H1 (cell line): ENCODE measurements around the gene ANAPC10. TPM values are rescaled to one million over a fixed set of nuclear protein-coding genes. Genes with fewer than 3 reads are reported as not detected.

ENCODE experiments used
- CTCF ChIA-PET: fragments of 300-600 bp; sonication (Branson Sonifier 250); formaldehyde crosslinking; loops from one replicate; lab custom pipeline; 2021; ENCODE audit not compliant: partially characterized antibody; lab: Charles Lee
- POLR2A ChIA-PET: fragments of 300-600 bp; sonication (Branson Sonifier 250); formaldehyde crosslinking; loops from one replicate; lab custom pipeline; 2021; ENCODE audit warnings: inconsistent platforms; ENCODE audit not compliant: partially characterized antibody; lab: Charles Lee
- DNase-seq, 2 experiments: peaks; one replicate each; pipeline versions ENCODE4 v3.0.0 to v3.0.0-alpha.2; 2010 to 2022; ENCODE audit warnings: low spot score in 2 of 2, low read depth in 1 of 2, mixed read lengths in 1 of 2
- FAIRE-seq: peaks from 2 replicates; lab custom pipeline; 2011; peaks lifted over from hg19 to GRCh38; lab: Jason Lieb, UNC
- H2AFZ ChIP-seq: 2 replicates; pipeline ENCODE4 v1.8.1; 2012; ENCODE audit warnings: low read length, inconsistent platforms
- H2AK5ac ChIP-seq: 2 replicates; pipeline ENCODE4 v1.6.1; 2013; ENCODE audit warnings: low read depth, low read length
- H2BK120ac ChIP-seq: replicated peaks from 2 replicates; pipeline ENCODE3; 2013; ENCODE audit warnings: low read depth, low read length, inconsistent platforms
- H2BK12ac ChIP-seq: 2 replicates; pipeline ENCODE4 v1.6.1; 2013; ENCODE audit warnings: low read depth, low read length
- H2BK15ac ChIP-seq: 2 replicates; pipeline ENCODE4 v1.6.1; 2013; ENCODE audit warnings: low read length
- H2BK20ac ChIP-seq: 2 replicates; pipeline ENCODE4 v1.6.1; 2013; ENCODE audit warnings: low read length
- H2BK5ac ChIP-seq: 2 replicates; pipeline ENCODE4 v1.6.1; 2013; ENCODE audit warnings: low read depth, low read length
- H3K14ac ChIP-seq: 2 replicates; pipeline ENCODE4 v1.6.1; 2013; ENCODE audit warnings: inconsistent platforms; ENCODE audit not compliant: insufficient read length
- H3K18ac ChIP-seq: 2 replicates; pipeline ENCODE4 v1.6.1; 2013; ENCODE audit warnings: low read length; ENCODE audit errors: extremely low read depth
- H3K23ac ChIP-seq: 2 replicates; pipeline ENCODE4 v1.6.1; 2013; ENCODE audit warnings: inconsistent platforms; ENCODE audit not compliant: insufficient read length
- H3K23me2 ChIP-seq: 2 replicates; pipeline ENCODE4 v1.6.1; 2013; ENCODE audit warnings: low read depth, low read length
- H3K27ac ChIP-seq: 2 replicates; pipeline ENCODE4 v1.6.1; 2011; ENCODE audit warnings: low read depth, low read length, inconsistent platforms
- H3K27me3 ChIP-seq, 4 experiments: replicated peaks in 1 of 4; 1 replicate in 1 of 4; 2 replicates in 3 of 4; pipeline versions ENCODE4 v1.6.1 to v1.8.1; 2011 to 2013; ENCODE audit warnings: low read length in 3 of 4, mild to moderate bottlenecking in 3 of 4, inconsistent platforms in 2 of 4, mixed read lengths in 2 of 4, moderate library complexity in 1 of 4; ENCODE audit not compliant: control insufficient read depth in 3 of 4, insufficient read depth in 3 of 4; ENCODE audit errors: extremely low read depth in 1 of 4
- H3K36me3 ChIP-seq, 4 experiments: 2 replicates each; pipeline versions ENCODE4 v1.6.1 to v1.8.1; 2011 to 2013; ENCODE audit warnings: mild to moderate bottlenecking in 4 of 4, low read length in 3 of 4, moderate library complexity in 2 of 4, control low read depth in 1 of 4, inconsistent platforms in 1 of 4; ENCODE audit not compliant: insufficient read depth in 4 of 4, control insufficient read depth in 2 of 4
- H3K4ac ChIP-seq: replicated peaks from 2 replicates; pipeline ENCODE3; 2013; ENCODE audit warnings: low read length, low read depth, mixed read lengths, inconsistent platforms; ENCODE audit not compliant: insufficient read length
- H3K4me1 ChIP-seq, 4 experiments: replicated peaks in 1 of 4; 1 replicate in 1 of 4; 2 replicates in 3 of 4; pipeline versions ENCODE4 v1.6.1 to v1.8.1; 2011 to 2013; ENCODE audit warnings: low read length in 3 of 4, inconsistent platforms in 2 of 4, mixed read lengths in 1 of 4; ENCODE audit not compliant: insufficient read depth in 4 of 4, control insufficient read depth in 3 of 4
- H3K4me2 ChIP-seq, 2 experiments: 2 replicates each; pipeline versions ENCODE4 v1.6.1 to v1.8.1; 2011 to 2013; ENCODE audit warnings: low read depth in 2 of 2, low read length in 2 of 2, control low read depth in 1 of 2, inconsistent platforms in 1 of 2, mild to moderate bottlenecking in 1 of 2; ENCODE audit not compliant: insufficient read depth in 1 of 2
- H3K4me3 ChIP-seq, 4 experiments: fragments of 200-600, 300-600 bp in 1 of 4; sonication (generic), shearing (Covaris generic), sonication (Bioruptor Twin) in 1 of 4; 2 replicates each; pipeline versions ENCODE4 v1.5.1 to v1.8.1; 2011 to 2016; ENCODE audit warnings: low read length in 4 of 4, low read depth in 3 of 4, control low read depth in 2 of 4, inconsistent platforms in 2 of 4, mild to moderate bottlenecking in 2 of 4, mixed read lengths in 1 of 4, moderate library complexity in 1 of 4; ENCODE audit not compliant: insufficient read depth in 2 of 4; ENCODE audit errors: extremely low read depth in 1 of 4
- H3K56ac ChIP-seq: replicated peaks from 2 replicates; pipeline ENCODE3; 2013; ENCODE audit warnings: low read depth, mild to moderate bottlenecking, mixed read lengths, low read length, inconsistent platforms; ENCODE audit not compliant: insufficient read length
- H3K79me1 ChIP-seq: 2 replicates; pipeline ENCODE4 v1.6.1; 2013; ENCODE audit warnings: low read depth, low read length, control low read depth
- H3K79me2 ChIP-seq, 2 experiments: 2 replicates each; pipeline versions ENCODE4 v1.6.1 to v1.8.1; 2012 to 2013; ENCODE audit warnings: low read length in 2 of 2, mild to moderate bottlenecking in 2 of 2, inconsistent platforms in 1 of 2; ENCODE audit not compliant: insufficient read depth in 2 of 2, control insufficient read depth in 1 of 2
- H3K9ac ChIP-seq, 4 experiments: replicated peaks in 1 of 4; 1 replicate in 1 of 4; 2 replicates in 3 of 4; pipeline versions ENCODE4 v1.6.1 to v1.8.1; 2011 to 2013; ENCODE audit warnings: low read depth in 3 of 4, low read length in 3 of 4, control low read depth in 2 of 4, mild to moderate bottlenecking in 2 of 4, moderate library complexity in 2 of 4, inconsistent platforms in 1 of 4; ENCODE audit errors: extremely low read depth in 1 of 4
- H3K9me3 ChIP-seq, 2 experiments: 2 replicates each; pipeline versions ENCODE4 v1.6.1 to v1.8.1; 2012 to 2013; ENCODE audit warnings: mild to moderate bottlenecking in 2 of 2, moderate library complexity in 2 of 2, control low read depth in 1 of 2, inconsistent platforms in 1 of 2, low read depth in 1 of 2, low read length in 1 of 2, mixed read lengths in 1 of 2; ENCODE audit not compliant: insufficient read depth in 2 of 2
- H4K20me1 ChIP-seq, 2 experiments: replicated peaks in 1 of 2; 2 replicates each; pipeline versions ENCODE3 to v1.8.1; 2011 to 2013; ENCODE audit warnings: inconsistent platforms in 2 of 2, low read length in 2 of 2, mild to moderate bottlenecking in 1 of 2; ENCODE audit not compliant: insufficient read depth in 2 of 2, control insufficient read depth in 1 of 2
- H4K5ac ChIP-seq: 2 replicates; pipeline ENCODE4 v1.6.1; 2013; ENCODE audit warnings: low read length, low read depth, mixed read lengths, inconsistent platforms; ENCODE audit not compliant: insufficient read length
- H4K8ac ChIP-seq: 2 replicates; pipeline ENCODE4 v1.8.0; 2013; ENCODE audit warnings: mild to moderate bottlenecking, moderate library complexity, low read length, inconsistent platforms; ENCODE audit not compliant: insufficient read depth; ENCODE audit errors: extremely low read depth
- H4K91ac ChIP-seq: replicated peaks from 2 replicates; pipeline ENCODE3; 2013; ENCODE audit warnings: low read length, mixed read lengths, inconsistent platforms; ENCODE audit not compliant: insufficient read length
- BCL11A ChIP-seq, 2 experiments: IDR thresholded peaks; one replicate each; pipeline ENCODE4 v1.6.1; 2011; ENCODE audit warnings: low read depth in 2 of 2, low read length in 2 of 2, mild to moderate bottlenecking in 2 of 2
- WGBS, 2 experiments: shearing (Covaris generic) in 1 of 2; methylation state at CpG; one replicate each; pipeline versions ENCODE4 v1.1.6 to v1.1.7; 2013 to 2015; ENCODE audit warnings: low lambda C conversion rate in 2 of 2, mixed read lengths in 2 of 2, inconsistent platforms in 1 of 2, low coverage in 1 of 2, missing lambda C conversion rate in 1 of 2; ENCODE audit not compliant: insufficient replicate concordance in 2 of 2, insufficient coverage in 1 of 2, insufficient read length in 1 of 2; ENCODE audit errors: extremely low coverage in 1 of 2, missing lambda C conversion rate in 1 of 2; 5-methylcytosine and 5-hydroxymethylcytosine counted together
- polyA plus RNA-seq, 7 experiments: library from polyadenylated mRNA; depleted of rRNA in 3 of 7; stranded (reverse) in 5 of 7; unstranded in 2 of 7; fragments of >200 nt in 5 of 7; fragments of 200-250 nt in 2 of 7; gene quantifications; 1 replicate in 5 of 7; 2 replicates in 1 of 7; 4 replicates in 1 of 7; pipeline versions ENCODE4 v1.2.1 to v1.2.3, GENCODE V29; 2011 to 2013; ENCODE audit warnings: missing spikeins in 2 of 7, mixed read lengths in 2 of 7
- total RNA-seq: library from RNA; stranded (reverse); fragmentation: NEBNext Ultra II Directional; extraction: Animal tissue kit (Norgen Biotek cat#: 25700); gene quantifications from 2 replicates; pipeline ENCODE4 v1.2.1, GENCODE V29; 2021

Gene ANAPC10
- total and polyA plus RNA-seq, 2 of the 8 experiments (the other 6 are each of a cell fraction or from before 2014, with no cell fraction given), result 17.6 to 23.3 TPM

GRCh38 chr4:144967161-144967560 is 130.8 kb downstream of the ANAPC10 start:
- Histone ChIP-seq H3K27ac (no peak overlapping the region), H2BK20ac (no peak overlapping the region), H2BK12ac (no peak overlapping the region), H2BK15ac (no peak overlapping the region), H3K9ac (no peak overlapping the region), H3K27me3 (no peaks in the 10 kb centered on the region), H4K5ac (no peak overlapping the region), H2AK5ac (no peak overlapping the region), H3K4me1 (no peaks in the 10 kb centered on the region), H3K56ac (no peak overlapping the region), H3K14ac (no peak overlapping the region)
- CTCF ChIA-PET, result interaction anchor here (1.2 to 1.3 kb wide), 2 partner anchors 24 to 35 kb away, joined by 3 to 4 read pairs; no protein-coding TSS in a partner anchor
- DNase-seq, result no peak
- POLR2A ChIA-PET, result interaction anchor here (1.0 kb wide), 1 partner anchor 136 kb away, joined by 3 read pairs; no protein-coding TSS in a partner anchor
- no peak for TF ChIP-seq BCL11A (IDR thresholded peaks at IDR 0.05; ENCODE audit: low read depth in 2 of 2, low read length in 2 of 2)
- TF ChIP-seq, all 59 proteins: peak for 0
- Histone ChIP-seq H3K4me3 (no peak overlapping the region), H3K4me2 (no peak overlapping the region), H2BK120ac (no peak overlapping the region), H3K23ac (no peak overlapping the region), H2AFZ (no peak overlapping the region), H4K20me1 (no peaks in the 10 kb centered on the region), H3K36me3 (no peaks in the 10 kb centered on the region), H3K9me3 (no peaks in the 10 kb centered on the region), H3K79me1 (no peaks in the 10 kb centered on the region), H2BK5ac (no peak overlapping the region), H3K23me2 (no peaks in the 10 kb centered on the region), H4K91ac (no peak overlapping the region), H3K4ac (no peak overlapping the region), H4K8ac (no peak overlapping the region), H3K79me2 (no peaks in the 10 kb centered on the region), H3K18ac (no peak overlapping the region)
- FAIRE-seq, result no peak
- WGBS, 2 experiments, result 83% methylated on average over 4 of the region's 4 CpGs; no CpG with 5 or more reads in 1 of the 2 experiments
